Measurements from ENCODE around the gene CRIM1.

Gene CRIM1

GRCh38 chr2:36449213-36449612 lies 93.6 kb downstream of the CRIM1 start:
- Mint-ChIP-seq H3K27ac (no peak overlapping the region), H3K9me3 (no peaks in the 10 kb centered on the region), H3K4me3 (no peak overlapping the region), H3K27me3 (no peaks in the 10 kb centered on the region), H3K36me3 (ENCODE audit: low read depth) (peaks cover 14% of the 10 kb centered on the region), H3K4me1 (ENCODE audit: low read depth) (no peaks in the 10 kb centered on the region)
- DNase-seq = no peak

- no peak overlapping the region for H3K4me3 Mint-ChIP-seq
- H3K4me1 Mint-ChIP-seq (ENCODE audit: low read depth) = no peaks in the 10 kb centered on the region
- no peak for DNase-seq
- no peaks in the 10 kb centered on the region for H3K27me3 Mint-ChIP-seq
- peaks cover 12% of the 10 kb centered on the region for H3K36me3 Mint-ChIP-seq (ENCODE audit: low read depth)
- H3K9me3 Mint-ChIP-seq = no peaks in the 10 kb centered on the region
- no peak overlapping the region for H3K27ac Mint-ChIP-seq
Observed at GRCh38 chr2:36449943-36450392, 94.4 kb downstream of the CRIM1 start.

- Mint-ChIP-seq H3K36me3 (ENCODE audit: low read depth) (peaks cover 8% of the 10 kb centered on the region), H3K27me3 (no peaks in the 10 kb centered on the region), H3K27ac (no peak overlapping the region), H3K4me1 (ENCODE audit: low read depth) (no peaks in the 10 kb centered on the region), H3K4me3 (no peak overlapping the region), H3K9me3 (no peaks in the 10 kb centered on the region)
- DNase-seq = no peak
Observed at GRCh38 chr2:36450466-36451196, 95.1 kb downstream of the CRIM1 start.

GRCh38 chr2:36451512-36451911 lies 95.9 kb downstream of the CRIM1 start:
- H3K27me3 Mint-ChIP-seq = no peaks in the 10 kb centered on the region
- H3K4me1 Mint-ChIP-seq (ENCODE audit: low read depth) = no peaks in the 10 kb centered on the region
- no peak overlapping the region for H3K27ac Mint-ChIP-seq
- H3K4me3 Mint-ChIP-seq = no peak overlapping the region
- H3K9me3 Mint-ChIP-seq = no peaks in the 10 kb centered on the region
- H3K36me3 Mint-ChIP-seq (ENCODE audit: low read depth) = peaks cover 8% of the 10 kb centered on the region
- DNase-seq = no peak

- Mint-ChIP-seq H3K9me3 (no peaks in the 10 kb centered on the region), H3K4me3 (no peak overlapping the region), H3K27me3 (no peaks in the 10 kb centered on the region), H3K27ac (no peak overlapping the region), H3K36me3 (ENCODE audit: low read depth) (peaks cover 5% of the 10 kb centered on the region), H3K4me1 (ENCODE audit: low read depth) (no peaks in the 10 kb centered on the region)
- no peak for DNase-seq
Observed at GRCh38 chr2:36452260-36452659, 96.7 kb downstream of the CRIM1 start.

GRCh38 chr2:36453652-36454051 lies 98.1 kb downstream of the CRIM1 start:
- no peak overlapping the region for H3K27ac Mint-ChIP-seq
- H3K27me3 Mint-ChIP-seq = no peaks in the 10 kb centered on the region
- no peaks in the 10 kb centered on the region for H3K9me3 Mint-ChIP-seq
- no peak overlapping the region for H3K4me3 Mint-ChIP-seq
- no peaks in the 10 kb centered on the region for H3K36me3 Mint-ChIP-seq (ENCODE audit: low read depth)
- DNase-seq = no peak
- no peaks in the 10 kb centered on the region for H3K4me1 Mint-ChIP-seq (ENCODE audit: low read depth)

GRCh38 chr2:36455011-36455410 lies 99.4 kb downstream of the CRIM1 start:
- no peaks in the 10 kb centered on the region for H3K27me3 Mint-ChIP-seq
- H3K4me1 Mint-ChIP-seq (ENCODE audit: low read depth) = no peaks in the 10 kb centered on the region
- H3K9me3 Mint-ChIP-seq = no peaks in the 10 kb centered on the region
- H3K27ac Mint-ChIP-seq = no peak overlapping the region
- H3K36me3 Mint-ChIP-seq (ENCODE audit: low read depth) = no peaks in the 10 kb centered on the region
- DNase-seq = no peak
- no peak overlapping the region for H3K4me3 Mint-ChIP-seq

GRCh38 chr2:36455788-36456187 lies 100.2 kb downstream of the CRIM1 start:
- H3K9me3 Mint-ChIP-seq = no peaks in the 10 kb centered on the region
- no peaks in the 10 kb centered on the region for H3K27me3 Mint-ChIP-seq
- no peak overlapping the region for H3K27ac Mint-ChIP-seq
- H3K4me3 Mint-ChIP-seq = no peak overlapping the region
- H3K36me3 Mint-ChIP-seq (ENCODE audit: low read depth) = no peaks in the 10 kb centered on the region
- no peaks in the 10 kb centered on the region for H3K4me1 Mint-ChIP-seq (ENCODE audit: low read depth)
- no peak for DNase-seq

- Mint-ChIP-seq H3K4me3 (no peak overlapping the region), H3K4me1 (ENCODE audit: low read depth) (no peaks in the 10 kb centered on the region), H3K27ac (no peak overlapping the region), H3K36me3 (ENCODE audit: low read depth) (no peaks in the 10 kb centered on the region), H3K9me3 (no peaks in the 10 kb centered on the region), H3K27me3 (no peaks in the 10 kb centered on the region)
- no peak for DNase-seq
Observed at GRCh38 chr2:36456227-36457175, 100.9 kb downstream of the CRIM1 start.

- no peak for DNase-seq
- H3K36me3 Mint-ChIP-seq (ENCODE audit: low read depth) = no peaks in the 10 kb centered on the region
- no peak overlapping the region for H3K27ac Mint-ChIP-seq
- H3K4me3 Mint-ChIP-seq = no peak overlapping the region
- no peaks in the 10 kb centered on the region for H3K27me3 Mint-ChIP-seq
- H3K4me1 Mint-ChIP-seq (ENCODE audit: low read depth) = peaks cover 3% of the 10 kb centered on the region
- H3K9me3 Mint-ChIP-seq = no peaks in the 10 kb centered on the region
Observed at GRCh38 chr2:36458106-36458505, 102.5 kb downstream of the CRIM1 start.

GRCh38 chr2:36459725-36460137 lies 104.2 kb downstream of the CRIM1 start:
- Mint-ChIP-seq H3K4me3 (no peak overlapping the region), H3K27me3 (no peaks in the 10 kb centered on the region), H3K36me3 (ENCODE audit: low read depth) (peaks cover 3% of the 10 kb centered on the region), H3K27ac (no peak overlapping the region), H3K9me3 (no peaks in the 10 kb centered on the region), H3K4me1 (ENCODE audit: low read depth) (peaks cover 3% of the 10 kb centered on the region)
- no peak for DNase-seq

GRCh38 chr2:36461039-36461681 lies 105.6 kb downstream of the CRIM1 start:
- H3K27ac Mint-ChIP-seq = peak overlapping the region; percentile 12
- H3K4me1 Mint-ChIP-seq (ENCODE audit: low read depth) = peaks cover 3% of the 10 kb centered on the region
- no peak overlapping the region for H3K4me3 Mint-ChIP-seq
- H3K27me3 Mint-ChIP-seq = no peaks in the 10 kb centered on the region
- no peak for DNase-seq
- peaks cover 5% of the 10 kb centered on the region for H3K36me3 Mint-ChIP-seq (ENCODE audit: low read depth)
- H3K9me3 Mint-ChIP-seq = no peaks in the 10 kb centered on the region

GRCh38 chr2:36462311-36462935 lies 106.8 kb downstream of the CRIM1 start:
- Mint-ChIP-seq H3K9me3 (no peaks in the 10 kb centered on the region), H3K4me3 (no peak overlapping the region), H3K36me3 (ENCODE audit: low read depth) (peaks cover 5% of the 10 kb centered on the region), H3K27ac (no peak overlapping the region), H3K27me3 (no peaks in the 10 kb centered on the region), H3K4me1 (ENCODE audit: low read depth) (peaks cover 3% of the 10 kb centered on the region)
- DNase-seq = no peak

GRCh38 chr2:36463365-36463764 lies 107.8 kb downstream of the CRIM1 start:
- no peak overlapping the region for H3K4me3 Mint-ChIP-seq
- H3K36me3 Mint-ChIP-seq (ENCODE audit: low read depth) = peaks cover 12% of the 10 kb centered on the region
- H3K27me3 Mint-ChIP-seq = no peaks in the 10 kb centered on the region
- DNase-seq = no peak
- H3K9me3 Mint-ChIP-seq = no peaks in the 10 kb centered on the region
- peaks cover 3% of the 10 kb centered on the region for H3K4me1 Mint-ChIP-seq (ENCODE audit: low read depth)
- no peak overlapping the region for H3K27ac Mint-ChIP-seq

Measured in activated T-cell treated with anti-CD3 and anti-CD28 coated beads, Interleukin-2, amount 50 U/mL, for 24 hours (primary cell).